Suppressor macrophage treated with lipopolysaccharide for 4 hours (primary cell): ENCODE measurements around the gene GALR3.
A peak's percentile ranks its signal among the peaks of the same experiment; 100 is the strongest.

Experiments
- DNase-seq: peaks from one replicate; pipeline ENCODE4 v3.0.0-alpha.2; 2020

The GALR3 gene

GRCh38 chr22:37803639-37804351 lies 19.4 kb upstream of the GALR3 start:
- DNase-seq: no peak

DNA sequence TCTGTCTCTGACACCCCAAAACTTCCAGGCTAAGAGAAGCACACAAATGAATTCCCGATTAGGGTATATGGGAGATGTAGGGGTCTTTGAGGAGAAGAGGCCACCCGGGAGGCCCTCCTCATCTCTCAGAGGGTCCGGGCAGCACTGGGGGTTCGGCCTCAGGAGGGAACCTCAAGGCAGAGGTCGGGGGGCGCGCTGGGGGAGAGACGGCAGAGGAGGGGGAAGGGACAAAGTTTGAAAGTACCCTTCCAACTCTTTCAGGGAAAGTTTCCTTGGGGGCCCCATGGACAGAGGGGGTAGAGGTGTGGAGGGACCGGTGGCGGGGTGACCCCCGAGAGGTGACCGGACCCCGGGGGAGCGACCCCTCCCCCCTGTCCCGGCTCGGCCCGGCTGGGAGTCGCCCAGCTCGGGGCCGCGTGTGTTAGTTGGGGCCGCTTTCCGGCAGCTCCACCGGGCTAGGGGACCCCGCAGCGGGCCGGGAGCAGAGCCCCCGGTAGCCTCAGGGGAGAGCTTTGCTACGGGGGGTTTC lies 18.8 kb upstream of the GALR3 start:
- peak; percentile 3 for DNase-seq

GRCh38 chr22:37804881-37805809 lies 18.0 kb upstream of the GALR3 start:
- DNase-seq: peak; percentile 87

DNA sequence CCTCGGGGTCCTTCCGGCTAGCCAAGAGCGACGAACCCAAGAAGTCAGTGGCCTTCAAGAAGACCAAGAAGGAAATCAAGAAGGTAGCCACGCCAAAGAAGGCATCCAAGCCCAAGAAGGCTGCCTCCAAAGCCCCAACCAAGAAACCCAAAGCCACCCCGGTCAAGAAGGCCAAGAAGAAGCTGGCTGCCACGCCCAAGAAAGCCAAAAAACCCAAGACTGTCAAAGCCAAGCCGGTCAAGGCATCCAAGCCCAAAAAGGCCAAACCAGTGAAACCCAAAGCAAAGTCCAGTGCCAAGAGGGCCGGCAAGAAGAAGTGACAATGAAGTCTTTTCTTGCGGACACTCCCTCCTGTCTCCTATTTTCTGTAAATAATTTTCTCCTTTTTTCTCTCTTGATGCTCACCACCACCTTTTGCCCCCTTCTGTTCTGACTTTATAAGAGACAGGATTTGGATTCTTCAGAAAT lies 17.3 kb upstream of the GALR3 start:
- DNase-seq: no peak

DNA sequence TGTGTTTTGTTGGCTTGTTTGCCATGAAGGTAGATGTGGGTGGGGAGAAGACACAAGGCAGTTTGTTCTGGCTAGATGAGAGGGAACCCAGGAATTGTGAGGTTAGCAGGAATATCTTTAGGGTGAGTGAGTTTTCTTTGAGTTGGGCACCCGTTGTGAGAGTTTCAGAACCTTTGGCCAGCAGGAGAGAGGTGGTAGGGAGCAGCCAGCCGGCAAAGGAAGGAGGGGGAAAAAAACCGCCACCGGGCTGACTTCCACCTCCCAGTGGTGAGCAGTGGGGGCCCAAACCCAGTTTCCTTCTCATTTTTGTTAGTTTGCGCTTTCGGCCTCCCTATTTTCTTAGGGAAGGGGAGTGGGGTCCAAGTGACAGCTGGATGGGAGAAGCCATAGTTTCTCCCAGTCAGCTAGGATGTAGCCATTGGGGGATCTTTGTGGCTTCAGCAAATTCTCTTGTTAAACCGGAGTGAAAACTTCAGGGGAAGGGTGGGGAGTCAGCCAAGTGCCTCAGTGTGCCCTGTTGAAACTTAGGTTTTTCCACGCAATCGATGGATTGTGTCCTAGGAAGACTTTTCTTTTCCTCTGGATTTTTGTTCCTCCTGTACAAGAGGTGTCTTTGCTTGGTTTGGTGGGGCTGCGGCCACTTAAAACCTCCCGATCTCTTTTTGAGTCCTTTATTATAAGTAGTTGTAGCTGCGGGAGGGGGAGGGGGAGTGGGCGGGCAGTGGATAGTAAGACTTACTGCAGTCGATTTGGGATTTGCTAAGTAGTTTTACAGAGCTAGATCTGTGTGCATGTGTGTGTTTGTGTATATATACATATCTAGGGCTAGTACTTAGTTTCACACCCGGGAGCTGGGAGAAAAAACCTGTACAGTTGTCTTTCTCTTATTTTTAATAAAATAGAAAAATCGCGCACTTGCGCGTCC lies 16.5 kb upstream of the GALR3 start:
- peak; percentile 11 for DNase-seq

DNA sequence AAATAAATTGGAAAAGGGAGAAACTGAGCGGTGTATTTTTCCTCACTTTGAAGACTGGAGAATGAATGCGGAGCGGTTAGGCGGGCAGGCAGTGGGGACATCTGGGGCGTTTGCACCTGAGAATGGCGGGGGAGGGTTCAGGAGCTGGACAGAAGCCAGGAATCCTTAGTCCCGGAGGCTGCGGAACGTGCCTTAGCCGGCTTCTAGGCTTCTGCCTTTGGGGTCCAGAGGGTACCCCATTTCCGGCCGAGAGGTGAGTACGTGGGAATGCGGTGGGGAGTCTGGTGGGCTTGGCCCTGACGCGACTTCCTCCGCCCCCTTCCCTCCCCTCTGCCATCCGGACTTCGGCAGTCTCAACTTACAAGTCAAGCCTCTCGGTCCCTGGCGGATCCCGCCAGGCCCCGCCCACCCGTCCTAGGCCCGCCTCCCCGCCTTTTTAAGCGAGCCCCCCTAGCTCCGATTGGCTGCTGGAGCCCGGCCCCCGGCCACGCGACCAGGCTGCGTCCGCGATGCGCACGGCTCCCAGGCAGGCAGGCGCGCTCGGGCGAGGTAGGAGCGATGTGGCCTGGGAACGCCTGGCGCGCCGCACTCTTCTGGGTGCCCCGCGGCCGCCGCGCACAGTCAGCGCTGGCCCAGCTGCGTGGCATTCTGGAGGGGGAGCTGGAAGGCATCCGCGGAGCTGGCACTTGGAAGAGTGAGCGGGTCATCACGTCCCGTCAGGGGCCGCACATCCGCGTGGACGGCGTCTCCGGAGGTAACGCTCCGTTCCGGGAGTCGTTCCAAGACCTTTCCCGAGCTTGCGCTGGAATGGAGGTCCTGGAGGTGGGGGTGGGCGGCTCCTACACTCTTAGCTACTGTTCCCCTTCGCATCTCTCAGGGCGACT lies 15.5 kb upstream of the GALR3 start, which contains the start of gene GCAT:
GCAT (plus strand) TSS at position 525 of the 884 bp plus-strand sequence; CDS start at position 559, 34 bp downstream.
- DNase-seq: peak; percentile 96

DNA sequence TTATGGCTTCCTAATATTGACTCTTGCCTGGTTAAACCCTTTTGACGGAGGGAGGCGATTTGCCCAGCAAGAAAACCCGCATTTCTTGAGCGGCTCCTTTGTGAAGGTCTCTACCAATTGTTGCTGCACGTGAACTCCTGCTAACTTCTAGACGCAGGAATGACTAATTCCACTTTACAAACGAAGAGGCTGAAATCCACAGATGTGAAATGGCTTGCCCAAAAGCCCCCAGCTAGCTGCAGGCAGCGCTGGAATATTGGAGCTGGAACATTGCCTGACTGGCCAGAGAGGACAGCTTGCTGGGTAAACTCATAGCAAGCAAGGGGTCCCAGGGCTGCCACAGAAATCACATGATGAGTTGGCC lies 14.9 kb upstream of the GALR3 start:
- no peak for DNase-seq

GRCh38 chr22:37809672-37810333 lies 13.4 kb upstream of the GALR3 start:
- DNase-seq: no peak

GRCh38 chr22:37811867-37812266 lies 11.3 kb upstream of the GALR3 start:
- no peak for DNase-seq

GRCh38 chr22:37812869-37813678 lies 10.1 kb upstream of the GALR3 start:
- no peak for DNase-seq

GRCh38 chr22:37815593-37815992 lies 7.6 kb upstream of the GALR3 start:
- no peak for DNase-seq

- DNase-seq: no peak
Measured at GRCh38 chr22:37816543-37817180, 6.5 kb upstream of the GALR3 start.

GRCh38 chr22:37817705-37818408 lies 5.3 kb upstream of the GALR3 start:
- peak; percentile 88 for DNase-seq

GRCh38 chr22:37818409-37819104 lies 4.6 kb upstream of the GALR3 start:
- DNase-seq: peak; percentile 74

- no peak for DNase-seq
Measured at GRCh38 chr22:37819105-37819433, 4.1 kb upstream of the GALR3 start.

- no peak for DNase-seq
Measured at GRCh38 chr22:37820350-37820749, 2.8 kb upstream of the GALR3 start.

DNA sequence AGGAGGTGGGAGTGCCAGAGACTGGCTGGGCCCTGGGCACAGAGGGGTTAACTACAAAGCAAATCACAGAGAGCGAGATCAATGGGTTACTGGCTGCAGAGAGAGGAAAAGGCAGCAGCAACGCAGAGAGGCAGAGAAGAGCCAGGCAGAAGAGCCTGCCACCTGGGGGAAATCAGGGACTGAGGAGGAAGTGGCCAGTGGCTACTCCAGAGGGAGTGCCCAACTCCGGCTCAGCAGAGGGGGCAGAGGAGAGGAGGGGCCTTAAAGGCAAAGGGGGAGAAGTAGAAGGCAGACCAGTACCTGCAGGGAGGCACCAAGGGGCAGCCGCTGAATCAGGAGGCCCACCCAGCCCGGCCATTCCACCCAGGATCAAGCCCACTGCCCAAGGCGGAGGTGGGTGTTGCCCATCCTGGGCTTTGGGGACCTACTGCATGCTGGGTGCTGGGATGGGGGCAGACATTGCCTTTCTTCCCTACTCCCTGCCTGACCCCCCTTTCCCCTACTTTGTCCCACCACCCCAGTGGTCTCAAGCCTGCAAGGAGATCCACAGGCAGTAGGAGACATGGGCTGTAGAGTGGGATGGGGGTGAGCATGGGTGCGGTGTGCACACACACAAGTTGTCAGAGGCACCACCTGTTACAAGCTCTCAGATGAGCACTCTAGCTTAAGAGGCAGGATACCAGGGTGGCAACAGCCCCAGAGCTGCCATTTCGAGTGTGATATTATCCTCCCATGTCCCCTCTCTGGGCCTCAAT lies 926 bp upstream of the GALR3 start:
- no peak for DNase-seq
